ENCODE data around the gene SAXO2. TPM values are rescaled to one million over a fixed set of nuclear protein-coding genes. Genes with fewer than 3 reads are reported as not detected.

SAXO2 gene
- total RNA-seq, 1 experiment from 2014 or later: 1.5 TPM

GRCh38 chr15:82304778-82305090 is 42.1 kb downstream of the SAXO2 start:
- POLR2A ChIA-PET (ENCODE audit: low non-redundant PET): no interaction called here
- BruUV-seq (replicated peaks): no TSS peak

GRCh38 chr15:82305621-82306048 is 43.0 kb downstream of the SAXO2 start:
- no peaks in the 10 kb centered on the region for H3K36me3 ChIP-seq (ENCODE audit: insufficient read depth, low read length, poor library complexity, severe bottlenecking)
- intact Hi-C loops (cut with micrococcal nuclease; ENCODE audit: unreplicated experiment): no loop called here
- no peak overlapping the region for H3K4me3 ChIP-seq (ENCODE audit: low read depth, low read length, poor library complexity, severe bottlenecking)
- no peak for DNase-seq (ENCODE audit: low spot score)
- H3K27me3 ChIP-seq (replicated peaks; ENCODE audit: insufficient read depth, low read depth, low read length, poor library complexity): no peaks in the 10 kb centered on the region
- H3K27ac ChIP-seq (ENCODE audit: low read depth, low read length, poor library complexity, severe bottlenecking): no peak overlapping the region
- CTCF ChIA-PET: no interaction called here
- POLR2A ChIA-PET (ENCODE audit: low non-redundant PET): no interaction called here
- H3K9me3 ChIP-seq (ENCODE audit: low read depth, low read length, poor library complexity, severe bottlenecking): no peaks in the 10 kb centered on the region
- no peaks in the 10 kb centered on the region for H3K4me1 ChIP-seq (ENCODE audit: insufficient read depth, low read length, poor library complexity, severe bottlenecking)
- BruUV-seq (replicated peaks): no TSS peak
- no peak for TF ChIP-seq EZH2 (IDR thresholded peaks at IDR 0.05; ENCODE audit: borderline replicate concordance, low read depth, low read length, poor library complexity, severe bottlenecking)

More at GRCh38 chr15:82304778-82305090, 42.1 kb downstream of the SAXO2 start:
- TF ChIP-seq CTCF (conservative IDR thresholded peaks at IDR 0.05; ENCODE audit: low read depth, low read length) (no peak), EZH2 (IDR thresholded peaks at IDR 0.05; ENCODE audit: borderline replicate concordance, low read depth, low read length, poor library complexity, severe bottlenecking) (no peak)
- H3K4me1 ChIP-seq (ENCODE audit: insufficient read depth, low read length, poor library complexity, severe bottlenecking): no peaks in the 10 kb centered on the region
- intact Hi-C loops (cut with micrococcal nuclease; ENCODE audit: unreplicated experiment): no loop called here
- DNase-seq (ENCODE audit: low spot score): no peak
- no peaks in the 10 kb centered on the region for H3K9me3 ChIP-seq (ENCODE audit: low read depth, low read length, poor library complexity, severe bottlenecking)
- no peak overlapping the region for H3K27ac ChIP-seq (ENCODE audit: low read depth, low read length, poor library complexity, severe bottlenecking)
- H3K4me3 ChIP-seq (ENCODE audit: low read depth, low read length, poor library complexity, severe bottlenecking): no peak overlapping the region
- no peaks in the 10 kb centered on the region for H3K27me3 ChIP-seq (replicated peaks; ENCODE audit: insufficient read depth, low read depth, low read length, poor library complexity)
- CTCF ChIA-PET: no interaction called here
- no peaks in the 10 kb centered on the region for H3K36me3 ChIP-seq (ENCODE audit: insufficient read depth, low read length, poor library complexity, severe bottlenecking)

GRCh38 chr15:82306791-82307713 is 44.4 kb downstream of the SAXO2 start:
- no peak for DNase-seq (ENCODE audit: low spot score)
- Histone ChIP-seq H3K4me3 (ENCODE audit: low read depth, low read length, poor library complexity, severe bottlenecking) (no peak overlapping the region), H3K9me3 (ENCODE audit: low read depth, low read length, poor library complexity, severe bottlenecking) (no peaks in the 10 kb centered on the region), H3K27me3 (replicated peaks; ENCODE audit: insufficient read depth, low read depth, low read length, poor library complexity) (no peaks in the 10 kb centered on the region), H3K27ac (ENCODE audit: low read depth, low read length, poor library complexity, severe bottlenecking) (no peak overlapping the region), H3K4me1 (ENCODE audit: insufficient read depth, low read length, poor library complexity, severe bottlenecking) (no peaks in the 10 kb centered on the region), H3K36me3 (ENCODE audit: insufficient read depth, low read length, poor library complexity, severe bottlenecking) (no peaks in the 10 kb centered on the region)
- ChIA-PET CTCF (no interaction called here), POLR2A (ENCODE audit: low non-redundant PET) (no interaction called here)
- TF ChIP-seq EZH2 (IDR thresholded peaks at IDR 0.05; ENCODE audit: borderline replicate concordance, low read depth, low read length, poor library complexity, severe bottlenecking): no peak
- TF ChIP-seq CTCF (conservative IDR thresholded peaks at IDR 0.05; ENCODE audit: low read depth, low read length): no peak
- BruUV-seq (replicated peaks): no TSS peak
- intact Hi-C loops (cut with micrococcal nuclease; ENCODE audit: unreplicated experiment): no loop called here

GRCh38 chr15:82307714-82308081 is 45.1 kb downstream of the SAXO2 start:
- Histone ChIP-seq H3K27ac (ENCODE audit: low read depth, low read length, poor library complexity, severe bottlenecking) (no peak overlapping the region), H3K27me3 (replicated peaks; ENCODE audit: insufficient read depth, low read depth, low read length, poor library complexity) (no peaks in the 10 kb centered on the region), H3K4me3 (ENCODE audit: low read depth, low read length, poor library complexity, severe bottlenecking) (no peak overlapping the region), H3K9me3 (ENCODE audit: low read depth, low read length, poor library complexity, severe bottlenecking) (no peaks in the 10 kb centered on the region), H3K4me1 (ENCODE audit: insufficient read depth, low read length, poor library complexity, severe bottlenecking) (no peaks in the 10 kb centered on the region), H3K36me3 (ENCODE audit: insufficient read depth, low read length, poor library complexity, severe bottlenecking) (no peaks in the 10 kb centered on the region)
- no TSS peak for BruUV-seq (replicated peaks)
- DNase-seq (ENCODE audit: low spot score): no peak
- intact Hi-C loops (cut with micrococcal nuclease; ENCODE audit: unreplicated experiment): no loop called here
- TF ChIP-seq CTCF (conservative IDR thresholded peaks at IDR 0.05; ENCODE audit: low read depth, low read length) (no peak), EZH2 (IDR thresholded peaks at IDR 0.05; ENCODE audit: borderline replicate concordance, low read depth, low read length, poor library complexity, severe bottlenecking) (no peak)
- ChIA-PET POLR2A (ENCODE audit: low non-redundant PET) (no interaction called here), CTCF (no interaction called here)

Data from A673 (cell line).